Endothelial cell of umbilical vein (primary cell): ENCODE results near the gene ARHGEF7. TPM values are rescaled to one million over a fixed set of nuclear protein-coding genes. Genes with fewer than 3 reads are reported as not detected.

Experiments
- BruUV-seq: library from RNA; stranded (reverse); fragments of 400-500 nt; replicated peaks from 2 replicates; lab custom pipeline; 2021; lab: Mats Ljungman, UMichigan
- CTCF ChIA-PET: fragments of 300-600, 350-600 bp; sonication (Branson Sonifier 250); formaldehyde crosslinking; loops from one replicate; lab custom pipeline; 2021; ENCODE audit warnings: antibody characterized with exemption, inconsistent platforms; lab: Charles Lee
- POLR2A ChIA-PET: fragments of 300-600, 350-600 bp; sonication (Branson Sonifier 250); formaldehyde crosslinking; loops from one replicate; lab custom pipeline; 2021; ENCODE audit warnings: antibody characterized with exemption, inconsistent platforms; lab: Charles Lee
- DNase-seq: peaks from one replicate; pipeline ENCODE4 v3.0.0-alpha.2; 2011; ENCODE audit warnings: low read depth, low spot score
- FAIRE-seq: peaks from 2 replicates; lab custom pipeline; 2011; peaks lifted over from hg19 to GRCh38; lab: Jason Lieb, UNC
- H2AFZ ChIP-seq: 2 replicates; pipeline ENCODE4 v1.6.0; 2012; ENCODE audit warnings: low read depth, low read length, control low read depth, inconsistent platforms
- H3K27ac ChIP-seq: 2 replicates; pipeline ENCODE4 v1.5.1; 2011; ENCODE audit warnings: low read depth, mild to moderate bottlenecking, control low read depth, low read length, moderate library complexity; ENCODE audit not compliant: insufficient read depth
- H3K27me3 ChIP-seq, 2 experiments: 2 replicates each; pipeline versions ENCODE4 v1.6.0 to v1.6.1; 2011; ENCODE audit warnings: low read length in 2 of 2, mixed read lengths in 1 of 2; ENCODE audit not compliant: control insufficient read depth in 2 of 2, insufficient read depth in 2 of 2
- H3K36me3 ChIP-seq, 2 experiments: 2 replicates in 1 of 2; 3 replicates in 1 of 2; pipeline ENCODE4 v1.5.1; 2011; ENCODE audit warnings: low read length in 2 of 2, mild to moderate bottlenecking in 1 of 2, moderate library complexity in 1 of 2; ENCODE audit not compliant: control insufficient read depth in 2 of 2, insufficient read depth in 2 of 2; ENCODE audit errors: extremely low read depth in 1 of 2
- H3K4me1 ChIP-seq: 3 replicates; pipeline ENCODE4 v1.5.1; 2011; ENCODE audit warnings: mild to moderate bottlenecking, low read length; ENCODE audit not compliant: control insufficient read depth, insufficient read depth; ENCODE audit errors: extremely low read depth
- H3K4me2 ChIP-seq: 2 replicates; pipeline ENCODE4 v1.6.1; 2011; ENCODE audit warnings: low read length, control low read depth, mixed read lengths; ENCODE audit not compliant: insufficient read depth
- H3K4me3 ChIP-seq, 3 experiments: fragments of 200-600 bp in 1 of 3; sonication (generic), shearing (Covaris generic) in 1 of 3; replicated peaks in 1 of 3; 2 replicates each; pipeline ENCODE4 v1.5.1; 2011 to 2016; ENCODE audit warnings: control low read depth in 3 of 3, low read length in 3 of 3, mild to moderate bottlenecking in 2 of 3, inconsistent platforms in 1 of 3, low read depth in 1 of 3, moderate library complexity in 1 of 3; ENCODE audit not compliant: insufficient read depth in 1 of 3
- H3K79me2 ChIP-seq: 2 replicates; pipeline ENCODE4 v1.6.0; 2012; ENCODE audit warnings: low read length, inconsistent platforms; ENCODE audit not compliant: control insufficient read depth, insufficient read depth
- H3K9ac ChIP-seq: replicated peaks from 2 replicates; pipeline ENCODE3; 2011; ENCODE audit warnings: low read length, control low read depth; ENCODE audit not compliant: insufficient read depth; ENCODE audit errors: extremely low read depth
- H3K9me1 ChIP-seq: replicated peaks from 3 replicates; pipeline ENCODE4 v1.6.0; 2011; ENCODE audit warnings: mild to moderate bottlenecking, low read length; ENCODE audit not compliant: control insufficient read depth, insufficient read depth; ENCODE audit errors: extremely low read depth
- H3K9me3 ChIP-seq: replicated peaks from 2 replicates; pipeline ENCODE4 v1.5.1; 2012; ENCODE audit warnings: low read length, inconsistent platforms; ENCODE audit not compliant: control insufficient read depth, insufficient read depth
- H4K20me1 ChIP-seq: replicated peaks from 2 replicates; pipeline ENCODE3; 2011; ENCODE audit warnings: mild to moderate bottlenecking, low read length; ENCODE audit not compliant: control insufficient read depth, insufficient read depth; ENCODE audit errors: extremely low read depth
- EZH2 ChIP-seq: IDR thresholded peaks from 2 replicates; pipeline ENCODE4 v1.6.1; 2012; ENCODE audit warnings: borderline replicate concordance, low read depth, mild to moderate bottlenecking, moderate library complexity, low read length, inconsistent platforms; ENCODE audit not compliant: severe bottlenecking
- FOS ChIP-seq: IDR thresholded peaks from 2 replicates; pipeline ENCODE4 v1.6.1; 2011; ENCODE audit warnings: mild to moderate bottlenecking, low read length, moderate library complexity, borderline replicate concordance; ENCODE audit not compliant: insufficient read depth
- GATA2 ChIP-seq: IDR thresholded peaks from 2 replicates; pipeline ENCODE4 v1.7.0; 2011; ENCODE audit warnings: low read depth, mild to moderate bottlenecking, moderate library complexity, mixed read lengths, low read length; ENCODE audit not compliant: insufficient read length, insufficient read depth
- JUN ChIP-seq: IDR thresholded peaks from 2 replicates; pipeline ENCODE4 v1.6.1; 2011; ENCODE audit warnings: borderline replicate concordance, low read depth; ENCODE audit not compliant: insufficient read length, insufficient read depth
- MYC ChIP-seq: IDR thresholded peaks from one replicate; pipeline ENCODE4 v1.6.1; 2011; ENCODE audit warnings: mild to moderate bottlenecking, low read depth, low read length
- POLR2A ChIP-seq: IDR thresholded peaks from 2 replicates; pipeline ENCODE4 v1.6.1; 2012; ENCODE audit warnings: low read depth, mild to moderate bottlenecking, control low read depth, low read length
- POLR2AphosphoS5 ChIP-seq: IDR thresholded peaks from 2 replicates; pipeline ENCODE4 v1.6.1; 2012; ENCODE audit warnings: low read depth, mild to moderate bottlenecking, control low read depth, low read length, moderate library complexity; ENCODE audit not compliant: insufficient read depth
- dilution Hi-C: fragments of 300-500 bp; cut with MboI; formaldehyde crosslinking; loops from one replicate; pipeline ENCODE4 v1.15.0; 2019; ENCODE audit warnings: low sequenced_read_pairs; ENCODE audit not compliant: extremely low pct_ligation_motif_present
- intact Hi-C: fragments of 100-400 bp; cut with micrococcal nuclease; formaldehyde crosslinking; loops from one replicate; pipeline ENCODE4 v1.10.0; 2022
- polyA plus RNA-seq, 4 experiments: library from polyadenylated mRNA; depleted of rRNA in 3 of 4; stranded (reverse) in 3 of 4; unstranded in 1 of 4; fragments of >200 nt; gene quantifications; 2 replicates each; pipeline versions ENCODE4 v1.2.1 to v1.2.3, GENCODE V29; 2011 to 2012; ENCODE audit warnings: missing spikeins in 1 of 4
- total RNA-seq: library from RNA; stranded (reverse); gene quantifications from 2 replicates; pipeline ENCODE4 v1.2.3, GENCODE V29; 2021
- TF ChIP-seq, protein P1 (sequence below): IDR thresholded peaks from 2 replicates; pipeline ENCODE4 v1.6.1; 2011; ENCODE audit not compliant: insufficient read depth, insufficient read length
- TF ChIP-seq, protein P2 (sequence below), 2 donors: IDR thresholded peaks; 1 replicate in 1 of 2; 2 replicates in 1 of 2; pipeline ENCODE4 v1.5.1; 2011; ENCODE audit warnings: low read length in 2 of 2, mild to moderate bottlenecking in 2 of 2, moderate library complexity in 2 of 2, control low read depth in 1 of 2, inconsistent platforms in 1 of 2, low read depth in 1 of 2; ENCODE audit not compliant: insufficient read depth in 1 of 2; ENCODE audit errors: extremely low read depth in 1 of 2

The ARHGEF7 gene
- total and polyA plus RNA-seq, 2 donors (not counting 3 experiments of a cell fraction or from before 2014, with no cell fraction given) = 94.9 to 155 TPM

DNA sequence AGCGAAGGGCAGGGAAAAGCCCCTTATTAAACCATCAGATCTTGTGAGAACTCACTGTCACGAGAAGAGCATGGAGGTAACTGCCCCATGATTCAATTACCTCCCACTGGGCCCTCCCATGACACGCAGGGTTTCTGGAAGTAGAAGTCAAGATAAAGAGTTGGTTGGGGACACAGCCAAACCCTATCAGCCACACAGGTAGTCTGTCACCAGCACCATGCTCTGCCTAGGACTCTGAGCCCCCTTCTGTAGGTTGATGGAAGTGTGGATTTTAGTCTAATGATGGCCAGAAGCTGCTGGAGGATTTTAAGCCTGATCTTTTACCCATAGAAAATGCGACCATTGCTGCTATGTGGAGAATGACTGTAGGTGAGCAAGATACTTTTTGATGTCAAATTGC, 60.8 kb downstream of the ARHGEF7 start:
- H3K79me2 ChIP-seq = peaks cover 48% of the 10 kb centered on the region
- peaks cover 25% of the 10 kb centered on the region for H3K4me1 ChIP-seq
- no peaks in the 10 kb centered on the region for H3K9me3 ChIP-seq
- H2AFZ ChIP-seq = no peak overlapping the region
- dilution Hi-C loops (no loop called here), intact Hi-C loops (loop anchor here (2.0 to 10.0 kb wide), 2 partner anchors 35 to 461 kb away; partner anchors contain the start of gene ING1)
- H3K36me3 ChIP-seq = peaks cover 0 to 3% of the 10 kb centered on the region in 2 experiments
- H3K27me3 ChIP-seq = no peaks in the 10 kb centered on the region
- H3K9ac ChIP-seq = no peak overlapping the region
- H3K4me3 ChIP-seq = no peak overlapping the region
- H4K20me1 ChIP-seq = no peaks in the 10 kb centered on the region
- H3K27ac ChIP-seq = peak overlapping the region; percentile 98
- no peak overlapping the region for H3K4me2 ChIP-seq
- ChIA-PET CTCF (no interaction called here), POLR2A (no interaction called here)
- TF ChIP-seq POLR2A = no peak
- TF ChIP-seq MYC = no peak
- TF ChIP-seq JUN = no peak
- no peak for TF ChIP-seq EZH2
- no peak for TF ChIP-seq GATA2
- TF ChIP-seq POLR2AphosphoS5 = no peak
- TF ChIP-seq FOS = no peak
- TF ChIP-seq, protein P1, sequence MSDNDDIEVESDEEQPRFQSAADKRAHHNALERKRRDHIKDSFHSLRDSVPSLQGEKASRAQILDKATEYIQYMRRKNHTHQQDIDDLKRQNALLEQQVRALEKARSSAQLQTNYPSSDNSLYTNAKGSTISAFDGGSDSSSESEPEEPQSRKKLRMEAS = no peak
- TF ChIP-seq, protein P2, sequence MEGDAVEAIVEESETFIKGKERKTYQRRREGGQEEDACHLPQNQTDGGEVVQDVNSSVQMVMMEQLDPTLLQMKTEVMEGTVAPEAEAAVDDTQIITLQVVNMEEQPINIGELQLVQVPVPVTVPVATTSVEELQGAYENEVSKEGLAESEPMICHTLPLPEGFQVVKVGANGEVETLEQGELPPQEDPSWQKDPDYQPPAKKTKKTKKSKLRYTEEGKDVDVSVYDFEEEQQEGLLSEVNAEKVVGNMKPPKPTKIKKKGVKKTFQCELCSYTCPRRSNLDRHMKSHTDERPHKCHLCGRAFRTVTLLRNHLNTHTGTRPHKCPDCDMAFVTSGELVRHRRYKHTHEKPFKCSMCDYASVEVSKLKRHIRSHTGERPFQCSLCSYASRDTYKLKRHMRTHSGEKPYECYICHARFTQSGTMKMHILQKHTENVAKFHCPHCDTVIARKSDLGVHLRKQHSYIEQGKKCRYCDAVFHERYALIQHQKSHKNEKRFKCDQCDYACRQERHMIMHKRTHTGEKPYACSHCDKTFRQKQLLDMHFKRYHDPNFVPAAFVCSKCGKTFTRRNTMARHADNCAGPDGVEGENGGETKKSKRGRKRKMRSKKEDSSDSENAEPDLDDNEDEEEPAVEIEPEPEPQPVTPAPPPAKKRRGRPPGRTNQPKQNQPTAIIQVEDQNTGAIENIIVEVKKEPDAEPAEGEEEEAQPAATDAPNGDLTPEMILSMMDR (IDR thresholded peaks at IDR 0.05; ENCODE audit: extremely low read depth in 1 of 2, insufficient read depth in 1 of 2, low read depth in 1 of 2, low read length in 2 of 2) = no peak
- BruUV-seq = no TSS peak
- DNase-seq (no peak), FAIRE-seq (no peak)
- H3K9me1 ChIP-seq = no peaks in the 10 kb centered on the region
